IMR-90 (cell line): ENCODE data around the gene ARHGAP15. TPM values are rescaled to one million over a fixed set of nuclear protein-coding genes. Genes with fewer than 3 reads are reported as not detected.
A peak's percentile ranks its signal among the peaks of the same experiment; 100 is the strongest.

Experiments used
- ATAC-seq: fragments of 200-7000 bp; cut with Tn5 transposase; 2 replicates; pipeline ENCODE4 v1.9.1; 2020; ENCODE audit warnings: low read depth, mild to moderate bottlenecking, moderate library complexity
- BruUV-seq: library from RNA; stranded (reverse); fragments of 400-500 nt; replicated peaks from 2 replicates; lab custom pipeline; 2021; lab: Mats Ljungman, UMichigan
- CTCF ChIA-PET: fragments of 300-600 bp; formaldehyde crosslinking; extraction: SDS; loops from one replicate; lab custom pipeline; 2021; ENCODE audit warnings: antibody characterized with exemption; lab: Yijun Ruan, JAX
- POLR2A ChIA-PET: fragments of 300-600 bp; sonication (Branson Sonifier 250); formaldehyde crosslinking; loops from one replicate; lab custom pipeline; 2022; ENCODE audit warnings: antibody characterized with exemption; ENCODE audit not compliant: unreplicated experiment; lab: Charles Lee
- DNase-seq: peaks from one replicate; pipeline ENCODE4 v3.0.0; 2013
- H2AFZ ChIP-seq: replicated peaks from 2 replicates; pipeline ENCODE3; 2013; ENCODE audit warnings: low read length, mild to moderate bottlenecking; ENCODE audit not compliant: poor library complexity
- H2AK5ac ChIP-seq: 2 replicates; pipeline ENCODE4 v1.6.1; 2013; ENCODE audit warnings: low read depth, low read length, inconsistent platforms
- H2AK9ac ChIP-seq: replicated peaks from 2 replicates; pipeline ENCODE3; 2013; ENCODE audit warnings: mild to moderate bottlenecking, low read depth, low read length, moderate library complexity; ENCODE audit not compliant: poor library complexity
- H2BK120ac ChIP-seq: 2 replicates; pipeline ENCODE4 v1.6.1; 2013; ENCODE audit warnings: low read depth, low read length, inconsistent platforms
- H2BK15ac ChIP-seq: 3 replicates; pipeline ENCODE4 v1.6.1; 2013; ENCODE audit warnings: low read depth, low read length, inconsistent platforms
- H2BK20ac ChIP-seq: 2 replicates; pipeline ENCODE4 v1.6.1; 2013; ENCODE audit warnings: low read depth, mild to moderate bottlenecking, inconsistent platforms, low read length, moderate library complexity
- H2BK5ac ChIP-seq: 2 replicates; pipeline ENCODE4 v1.6.1; 2013; ENCODE audit warnings: mild to moderate bottlenecking, low read depth, low read length, inconsistent platforms; ENCODE audit not compliant: poor library complexity, severe bottlenecking
- H3K14ac ChIP-seq: replicated peaks from 2 replicates; pipeline ENCODE4 v1.6.1; 2013; ENCODE audit warnings: low read depth, low read length, inconsistent platforms
- H3K18ac ChIP-seq: 2 replicates; pipeline ENCODE4 v1.6.1; 2013; ENCODE audit warnings: low read depth, low read length, control low read depth
- H3K23ac ChIP-seq: 2 replicates; pipeline ENCODE4 v1.6.1; 2013; ENCODE audit warnings: low read depth, low read length, inconsistent platforms
- H3K27ac ChIP-seq: 2 replicates; pipeline ENCODE4 v1.5.1; 2013; ENCODE audit warnings: mild to moderate bottlenecking, control low read depth, low read length; ENCODE audit not compliant: insufficient read depth
- H3K27me3 ChIP-seq: 2 replicates; pipeline ENCODE4 v1.6.1; 2013; ENCODE audit warnings: low read length; ENCODE audit not compliant: control insufficient read depth, insufficient read depth
- H3K36me3 ChIP-seq: 2 replicates; pipeline ENCODE4 v1.6.1; 2013; ENCODE audit warnings: low read length, mixed read lengths; ENCODE audit not compliant: control insufficient read depth, insufficient read depth
- H3K4ac ChIP-seq: 2 replicates; pipeline ENCODE4 v1.6.1; 2013; ENCODE audit warnings: low read depth, low read length, inconsistent platforms
- H3K4me1 ChIP-seq: 2 replicates; pipeline ENCODE4 v1.6.1; 2013; ENCODE audit warnings: low read length, mixed read lengths; ENCODE audit not compliant: control insufficient read depth, insufficient read depth
- H3K4me2 ChIP-seq: 2 replicates; pipeline ENCODE4 v1.6.1; 2013; ENCODE audit warnings: low read depth, mild to moderate bottlenecking, control low read depth, low read length, moderate library complexity
- H3K4me3 ChIP-seq: 2 replicates; pipeline ENCODE4 v1.5.1; 2013; ENCODE audit warnings: low read depth, mild to moderate bottlenecking, control low read depth, low read length, moderate library complexity; ENCODE audit not compliant: insufficient read depth
- H3K56ac ChIP-seq: 2 replicates; pipeline ENCODE4 v1.6.1; 2013; ENCODE audit warnings: low read length, inconsistent platforms; ENCODE audit not compliant: insufficient read depth; ENCODE audit errors: extremely low read depth
- H3K79me1 ChIP-seq, 2 experiments: 2 replicates each; pipeline ENCODE4 v1.6.1; 2013; ENCODE audit warnings: low read length in 2 of 2, inconsistent platforms in 1 of 2, low read depth in 1 of 2
- H3K9ac ChIP-seq: 2 replicates; pipeline ENCODE4 v1.6.1; 2013; ENCODE audit warnings: low read depth, low read length, control low read depth
- H3K9me1 ChIP-seq: 2 replicates; pipeline ENCODE4 v1.6.1; 2013; ENCODE audit warnings: low read length, inconsistent platforms; ENCODE audit not compliant: insufficient read depth
- H3K9me3 ChIP-seq: 2 replicates; pipeline ENCODE4 v1.6.1; 2013; ENCODE audit warnings: low read length; ENCODE audit not compliant: control insufficient read depth, insufficient read depth
- H4K20me1 ChIP-seq: 2 replicates; pipeline ENCODE4 v1.6.1; 2013; ENCODE audit warnings: low read length, inconsistent platforms; ENCODE audit not compliant: insufficient read depth
- H4K5ac ChIP-seq: 2 replicates; pipeline ENCODE4 v1.6.1; 2013; ENCODE audit warnings: mild to moderate bottlenecking, low read depth, low read length, control low read depth
- H4K8ac ChIP-seq, 2 experiments: 2 replicates each; pipeline ENCODE4 v1.6.1; 2013; ENCODE audit warnings: low read depth in 2 of 2, low read length in 2 of 2, control low read depth in 1 of 2, inconsistent platforms in 1 of 2
- H4K91ac ChIP-seq: 2 replicates; pipeline ENCODE4 v1.6.1; 2013; ENCODE audit warnings: low read depth, low read length, inconsistent platforms; ENCODE audit not compliant: insufficient read depth
- BHLHE40 ChIP-seq: fragments of 150-350 bp; IDR thresholded peaks from 2 replicates; pipeline ENCODE4 v1.6.1; 2016; ENCODE audit warnings: mild to moderate bottlenecking, low read depth, low read length
- CHD1 ChIP-seq: IDR thresholded peaks from 2 replicates; pipeline ENCODE4 v1.6.1; 2012; ENCODE audit warnings: low read depth, low read length, improper control_type of control experiment
- MAFK ChIP-seq: IDR thresholded peaks from 2 replicates; pipeline ENCODE4 v1.6.1; 2012; ENCODE audit warnings: low read depth, low read length, improper control_type of control experiment
- MAZ ChIP-seq: IDR thresholded peaks from 2 replicates; pipeline ENCODE4 v1.6.1; 2012; ENCODE audit warnings: low read depth, mild to moderate bottlenecking, low read length, improper control_type of control experiment, moderate library complexity, borderline replicate concordance
- POLR2A ChIP-seq: IDR thresholded peaks from 2 replicates; pipeline ENCODE4 v1.6.1; 2012; ENCODE audit warnings: mild to moderate bottlenecking, low read depth, low read length
- RAD21 ChIP-seq: IDR thresholded peaks from 2 replicates; pipeline ENCODE4 v1.6.1; 2012; ENCODE audit warnings: low read length, improper control_type of control experiment
- SMC3 ChIP-seq: fragments of 150-350 bp; IDR thresholded peaks from 2 replicates; pipeline ENCODE4 v1.6.1; 2016; ENCODE audit warnings: low read depth, mild to moderate bottlenecking, antibody characterized with exemption, low read length, moderate library complexity
- WGBS, 2 experiments: methylation state at CpG; one replicate each; pipeline versions ENCODE4 v1.1.5 to v1.1.7; 2013; ENCODE audit warnings: missing lambda C conversion rate in 2 of 2; ENCODE audit not compliant: insufficient read length in 1 of 2; ENCODE audit errors: extremely low coverage in 2 of 2; 5-methylcytosine and 5-hydroxymethylcytosine counted together
- dilution Hi-C: fragments of 300-500 bp; cut with HindIII; formaldehyde crosslinking; loops from one replicate; pipeline ENCODE4 v1.14.3; 2018; ENCODE audit warnings: low sequenced_read_pairs; ENCODE audit not compliant: unreplicated experiment
- in situ Hi-C: fragments of 300-500 bp; cut with MboI; formaldehyde crosslinking; loops from 3 replicates; pipeline ENCODE4 v1.14.3; 2019; ENCODE audit warnings: low sequenced_read_pairs, inconsistent platforms, mixed read lengths
- intact Hi-C: fragments of 100-400 bp; cut with micrococcal nuclease; formaldehyde crosslinking; loops from 2 replicates; pipeline ENCODE4 v1.10.0; 2022
- polyA plus RNA-seq, 3 experiments: library from polyadenylated mRNA; depleted of rRNA; stranded (reverse); fragments of >200 nt; gene quantifications; 2 replicates each; pipeline ENCODE4 v1.2.3, GENCODE V29; 2012; ENCODE audit warnings: low replicate concordance in 1 of 3
- total RNA-seq: library from RNA; depleted of rRNA; stranded (reverse); fragments of >200 nt; gene quantifications from 2 replicates; pipeline ENCODE4 v1.2.3, GENCODE V29; 2012

Gene ARHGAP15
- total and polyA plus RNA-seq, 2 of the 4 experiments (the other 2 are of a cell fraction), result not detected

GRCh38 chr2:143553261-143553660, 424.0 kb downstream of the ARHGAP15 start:
- H4K5ac ChIP-seq, result no peak overlapping the region
- no TSS peak for BruUV-seq
- H3K27ac ChIP-seq, result no peak overlapping the region
- H3K9me1 ChIP-seq, result no peaks in the 10 kb centered on the region
- H4K8ac ChIP-seq, result no peak overlapping the region
- no peaks in the 10 kb centered on the region for H3K9me3 ChIP-seq
- H3K9ac ChIP-seq, result no peak overlapping the region; the same call in 1 of the 2 replicates
- ChIA-PET CTCF (no interaction called here), POLR2A (no interaction called here)
- ATAC-seq, result no peak
- H3K14ac ChIP-seq, result 0 out of 2 replicates have a peak overlapping the region, but pooled peaks have one; percentile 40
- dilution Hi-C loops (no loop called here), in situ Hi-C loops (no loop called here), intact Hi-C loops (no loop called here)
- no peak overlapping the region for H2BK120ac ChIP-seq
- no peak overlapping the region for H3K4me2 ChIP-seq
- peaks cover 2% of the 10 kb centered on the region; the same call in 1 of the 2 replicates for H3K4me1 ChIP-seq
- no peak overlapping the region for H4K91ac ChIP-seq
- no peaks in the 10 kb centered on the region for H3K36me3 ChIP-seq
- H3K79me1 ChIP-seq, result no peaks in the 10 kb centered on the region
- no peak overlapping the region for H2BK15ac ChIP-seq
- no peak for TF ChIP-seq MAFK
- TF ChIP-seq POLR2A, result no peak
- no peak for TF ChIP-seq BHLHE40
- no peak for TF ChIP-seq CHD1
- TF ChIP-seq SMC3, result no peak
- no peak for TF ChIP-seq RAD21
- TF ChIP-seq MAZ, result no peak
- H3K23ac ChIP-seq, result no peak overlapping the region
- H3K27me3 ChIP-seq, result no peaks in the 10 kb centered on the region
- H2AK9ac ChIP-seq, result no peak overlapping the region
- H3K4ac ChIP-seq, result no peak overlapping the region
- H3K18ac ChIP-seq, result no peak overlapping the region
- no CpG with 5 or more reads among the region's 3 CpGs for WGBS, 2 experiments
- no peak overlapping the region for H2BK20ac ChIP-seq
- no peak overlapping the region for H2AK5ac ChIP-seq
- DNase-seq, result peak; percentile 23
- no peak overlapping the region for H2BK5ac ChIP-seq
- no peak overlapping the region for H3K56ac ChIP-seq
- H3K4me3 ChIP-seq, result no peak overlapping the region
- H2AFZ ChIP-seq, result no peak overlapping the region
- no peaks in the 10 kb centered on the region for H4K20me1 ChIP-seq
